Measurements from ENCODE around the gene GNB5.

DNA sequence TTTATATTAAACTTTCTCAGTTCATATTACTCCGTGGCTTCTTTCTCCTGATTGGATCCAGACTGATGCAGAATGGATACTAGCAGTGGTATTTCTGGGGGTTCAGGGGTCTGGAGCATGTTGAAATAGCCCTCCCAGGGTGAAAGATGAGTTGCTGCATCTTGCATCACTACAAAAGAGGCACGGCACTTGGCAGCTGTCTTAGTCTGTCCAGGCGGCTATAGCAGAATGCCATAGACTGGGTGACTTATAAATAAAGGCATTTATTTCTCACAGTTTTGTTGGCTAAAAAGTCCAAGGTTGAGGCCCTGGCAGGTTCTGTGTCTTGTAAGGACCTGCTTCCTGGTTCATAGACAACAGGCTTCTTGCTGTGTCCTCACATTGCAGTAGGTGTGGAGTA is 78.0 kb downstream of the GNB5 start:
- TF ChIP-seq POLR2A (IDR thresholded peaks at IDR 0.05; ENCODE audit: low read depth, low read length) (no peak), POLR2AphosphoS5 (IDR thresholded peaks at IDR 0.05; ENCODE audit: low read depth, low read length) (no peak), TAF1 (IDR thresholded peaks at IDR 0.05; ENCODE audit: borderline replicate concordance, low read depth, low read length) (no peak)

Data from GM12892 (cell line).